Prostate gland (tissue), 2 donors: ENCODE data around the gene FAM174A.
"Not testable (repeated sequence)": the region's sequence is repeated elsewhere in the genome, so short reads cannot be mapped to it uniquely, and the experiment has no call there.

ENCODE experiments used
- CTCF ChIP-seq, 4 experiments: fragments of 200-600 bp in 2 of 4; fragments of 450-650 bp in 2 of 4; sonication (generic) in 2 of 4; IDR thresholded peaks; 1 replicate in 3 of 4; 2 replicates in 1 of 4; pipeline ENCODE4 v1.5.1; 2016 to 2019; ENCODE audit warnings: antibody characterized with exemption in 4 of 4, mild to moderate bottlenecking in 2 of 4, moderate library complexity in 2 of 4
- POLR2A ChIP-seq: fragments of 450-650 bp; IDR thresholded peaks from one replicate; pipeline ENCODE4 v1.6.1; 2016; ENCODE audit warnings: antibody characterized with exemption, mild to moderate bottlenecking

- TF ChIP-seq POLR2A; CTCF (IDR thresholded peaks at IDR 0.05): not testable (repeated sequence)
These were observed 68.8 kb downstream of the FAM174A start for GRCh38 chr5:100604021-100604420.
